COR-L47 (cell line): Measurements from ENCODE around the gene ONECUT2.

Experiments used
- DNase-seq: peaks from one replicate; lab custom pipeline; 2025; lab: John Stamatoyannopoulos, UW

The ONECUT2 gene

GRCh38 chr18:57529151-57529550 lies 94.0 kb downstream of the ONECUT2 start:
- DNase-seq = no peak

DNA sequence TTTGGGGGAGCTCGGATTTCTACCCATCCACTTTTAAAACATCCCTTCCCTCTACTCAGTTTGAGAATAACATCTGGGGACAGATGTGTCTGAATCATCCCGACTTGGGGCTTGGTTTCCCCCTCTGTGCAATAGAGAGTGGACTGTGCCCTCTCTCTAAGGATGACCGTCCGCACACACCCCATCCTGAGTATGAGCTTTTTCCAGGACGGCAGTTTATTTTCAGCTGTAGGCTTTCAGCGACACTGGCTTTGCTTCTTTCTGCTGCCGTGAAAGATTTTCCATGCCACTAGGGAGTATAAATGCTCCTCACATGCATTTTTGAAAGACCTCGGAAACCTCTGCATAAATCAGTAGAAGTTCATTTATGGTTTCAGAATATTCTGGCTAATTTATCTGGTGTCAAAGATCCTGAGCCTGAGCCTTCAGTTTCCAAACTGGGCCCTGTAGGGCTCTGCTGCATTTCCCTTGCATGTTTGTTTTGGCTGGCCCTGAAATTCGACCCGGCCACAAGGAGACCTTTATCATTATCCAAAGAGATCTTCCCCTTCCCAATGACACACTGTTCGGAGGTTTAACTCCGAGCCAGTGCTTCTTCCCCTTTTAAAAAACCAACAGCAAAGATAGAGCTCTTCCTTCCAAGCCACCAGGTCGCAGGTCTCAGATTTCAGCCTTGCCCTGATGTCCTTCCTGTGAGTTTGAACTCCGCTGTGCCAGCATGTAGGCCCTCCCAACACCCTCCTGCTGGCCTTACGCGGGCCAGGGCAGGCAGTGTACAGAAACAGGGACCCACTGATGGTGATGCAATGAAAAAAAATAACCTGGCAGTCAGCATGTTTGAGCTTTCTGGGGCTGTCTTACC lies 98.1 kb downstream of the ONECUT2 start:
- no peak for DNase-seq

DNA sequence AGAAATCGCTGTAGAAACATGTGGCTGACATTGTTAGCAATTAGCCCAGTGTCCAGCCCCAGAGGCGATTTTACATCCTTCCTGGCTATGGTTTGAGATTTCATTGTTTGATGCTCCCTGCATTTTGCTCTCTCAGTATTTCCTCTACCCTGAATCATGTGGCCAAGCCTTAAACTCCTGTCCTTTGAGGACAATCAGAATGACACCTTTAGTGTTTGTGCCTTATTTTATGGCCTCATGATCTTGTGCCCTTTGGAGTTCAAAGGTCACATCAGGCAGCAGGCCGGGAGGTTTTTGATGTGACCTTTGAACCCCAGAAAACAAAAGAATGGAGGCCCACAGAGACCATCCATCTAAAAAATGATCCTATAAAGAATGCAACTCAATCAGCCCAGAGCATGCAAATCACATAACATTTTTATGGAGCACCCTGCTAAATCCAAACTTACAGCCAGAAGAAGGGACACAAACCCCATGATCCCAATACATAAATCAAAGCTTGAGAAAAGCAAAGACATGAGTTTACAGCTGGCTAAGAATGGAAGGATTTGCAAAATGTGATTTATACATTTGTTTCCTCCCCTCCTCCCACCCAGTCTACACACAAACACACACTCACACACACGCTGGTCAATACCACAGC lies 98.8 kb downstream of the ONECUT2 start:
- no peak for DNase-seq

DNA sequence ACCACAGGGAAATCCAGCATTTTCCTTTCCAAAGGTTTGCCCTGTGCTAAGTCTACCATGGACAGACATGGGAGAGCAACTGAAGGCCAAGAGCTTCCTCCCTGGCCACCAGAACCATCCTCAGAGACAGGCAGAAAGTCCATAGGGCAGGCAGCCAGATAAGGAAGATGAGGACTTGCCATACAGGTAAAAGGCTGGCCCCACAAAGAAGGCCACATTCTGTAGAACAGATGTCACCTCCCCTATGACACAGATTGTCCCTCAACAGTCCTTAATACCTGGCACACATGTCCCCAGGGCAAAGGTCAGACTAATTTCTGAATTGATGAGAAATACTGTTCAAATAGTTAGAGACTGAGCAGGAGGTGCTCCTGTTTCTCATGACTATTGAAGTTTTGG lies 99.3 kb downstream of the ONECUT2 start:
- DNase-seq = no peak

- no peak for DNase-seq
Observed at GRCh38 chr18:57538614-57539013, 103.4 kb downstream of the ONECUT2 start.

GRCh38 chr18:57539702-57540101 lies 104.5 kb downstream of the ONECUT2 start:
- DNase-seq = no peak
